Measurements from ENCODE around the gene ASGR1. TPM values are rescaled to one million over a fixed set of nuclear protein-coding genes. Genes with fewer than 3 reads are reported as not detected.

ASGR1 gene
- total and polyA plus RNA-seq, 2 donors (not counting 1 experiment from before 2014, with no cell fraction given), result 0.32 to 0.43 TPM

DNA sequence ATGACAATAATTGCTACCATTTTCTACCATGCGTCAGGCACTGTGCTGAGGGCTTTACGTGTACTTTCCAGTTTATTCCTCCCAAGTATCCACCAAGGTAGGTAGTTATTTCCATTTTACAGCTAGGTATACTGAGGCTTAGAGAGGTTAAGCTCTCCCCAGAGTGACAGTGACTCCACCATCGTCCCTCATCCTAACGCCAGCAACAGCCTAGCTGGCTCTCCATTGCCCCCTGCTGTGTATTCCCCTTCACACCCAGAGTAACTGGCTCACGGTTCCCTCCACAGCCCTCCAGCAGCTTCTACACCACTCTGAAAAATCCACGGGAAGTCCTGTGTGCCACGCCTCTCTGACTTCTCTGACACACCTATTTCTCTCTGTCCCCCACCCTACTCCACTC lies 7.1 kb upstream of the ASGR1 start:
- Histone ChIP-seq H3K27ac (ENCODE audit: low read length in 2 of 2) (no peak overlapping the region), H3K27me3 (replicated peaks in 1 of 4; ENCODE audit: control extremely low read depth in 1 of 4, control insufficient read depth in 3 of 4, insufficient read depth in 4 of 4, low read length in 3 of 4) (no peaks in the 10 kb centered on the region), H4K20me1 (ENCODE audit: control insufficient read depth, insufficient read depth, low read length, poor library complexity, severe bottlenecking) (no peaks in the 10 kb centered on the region), H3K79me2 (ENCODE audit: control insufficient read depth, insufficient read depth, low read length) (no peaks in the 10 kb centered on the region), H3K4me2 (replicated peaks; ENCODE audit: low read depth, low read length, poor library complexity, severe bottlenecking) (no peak overlapping the region), H3K9ac (ENCODE audit: low read length) (no peak overlapping the region), H3K9me3 (ENCODE audit: control extremely low read depth in 1 of 3, control insufficient read depth in 2 of 3, insufficient read depth in 1 of 3, low read length in 2 of 3) (no peaks in the 10 kb centered on the region), H3K36me3 (replicated peaks in 1 of 2; ENCODE audit: control extremely low read depth in 1 of 2, control insufficient read depth in 1 of 2, extremely low read depth in 1 of 2, insufficient read depth in 2 of 2, low read length in 1 of 2) (no peaks in the 10 kb centered on the region), H3K4me3 (ENCODE audit: control extremely low read depth in 1 of 5, extremely low read depth in 1 of 5, insufficient read depth in 1 of 5, low read depth in 2 of 5, low read length in 4 of 5) (no peak overlapping the region), H2AFZ (ENCODE audit: insufficient read depth, low read depth, low read length, poor library complexity, severe bottlenecking) (no peak overlapping the region), H3K4me1 (ENCODE audit: control insufficient read depth in 2 of 2, insufficient read depth in 2 of 2, low read length in 2 of 2) (no peaks in the 10 kb centered on the region)
- Mint-ChIP-seq H3K4me3 (no peak overlapping the region), H3K27me3 (peaks cover 8% of the 10 kb centered on the region), H3K4me1 (peaks cover 3% of the 10 kb centered on the region), H3K27ac (no peak overlapping the region), H3K9me3 (ENCODE audit: insufficient read depth) (no peaks in the 10 kb centered on the region)
- no peak for TF ChIP-seq EZH2 (IDR thresholded peaks at IDR 0.05; ENCODE audit: borderline replicate concordance, insufficient read depth, low read depth, low read length, poor library complexity, severe bottlenecking)
- no peak for TF ChIP-seq CTCF (IDR thresholded peaks at IDR 0.05)
- 65% methylated on average over 5 of the region's 7 CpGs for WGBS (ENCODE audit: insufficient coverage)
- ChIA-PET CTCF (interaction anchor here (1.1 to 1.7 kb wide), 3 partner anchors 9 to 140 kb away, joined by 3 to 11 read pairs (median 6); no protein-coding TSS in a partner anchor), POLR2A (interaction anchor here (0.6 kb wide), 1 partner anchor 54 kb away, joined by 4 read pairs; no protein-coding TSS in a partner anchor)
- intact Hi-C loops (cut with micrococcal nuclease), result no loop called here
- DNase-seq, result peak; percentile 16
- no peak for ATAC-seq (ENCODE audit: low read depth)

GRCh38 chr17:7184647-7185046 lies 5.5 kb upstream of the ASGR1 start:
- 90% methylated on average over 3 of the region's 6 CpGs for WGBS (ENCODE audit: insufficient coverage)
- H3K4me3 ChIP-seq (ENCODE audit: control extremely low read depth in 1 of 5, extremely low read depth in 1 of 5, insufficient read depth in 1 of 5, low read depth in 2 of 5, low read length in 4 of 5), result no peak overlapping the region
- no peaks in the 10 kb centered on the region for H3K4me1 ChIP-seq (ENCODE audit: control insufficient read depth in 2 of 2, insufficient read depth in 2 of 2, low read length in 2 of 2)
- DNase-seq (no peak), ATAC-seq (ENCODE audit: low read depth) (no peak)
- TF ChIP-seq CTCF (IDR thresholded peaks at IDR 0.05) (no peak), EZH2 (IDR thresholded peaks at IDR 0.05; ENCODE audit: borderline replicate concordance, insufficient read depth, low read depth, low read length, poor library complexity, severe bottlenecking) (no peak)
- H3K79me2 ChIP-seq (ENCODE audit: control insufficient read depth, insufficient read depth, low read length), result no peaks in the 10 kb centered on the region
- H3K27ac Mint-ChIP-seq, result no peak overlapping the region
- no peak overlapping the region for H3K4me3 Mint-ChIP-seq
- no peak overlapping the region for H3K9ac ChIP-seq (ENCODE audit: low read length)
- ChIA-PET CTCF (interaction anchor here (0.6 to 1.0 kb wide), 2 partner anchors 165 to 201 kb away, joined by 3 read pairs; no protein-coding TSS in a partner anchor), POLR2A (interaction anchor here (0.5 to 1.0 kb wide), 2 partner anchors 20 to 368 kb away, joined by 3 to 6 read pairs; no protein-coding TSS in a partner anchor)
- no peak overlapping the region for H3K4me2 ChIP-seq (replicated peaks; ENCODE audit: low read depth, low read length, poor library complexity, severe bottlenecking)
- intact Hi-C loops (cut with micrococcal nuclease), result no loop called here
- H3K27ac ChIP-seq (ENCODE audit: low read length in 2 of 2), result no peak overlapping the region
- peaks cover 8% of the 10 kb centered on the region for H3K27me3 Mint-ChIP-seq
- H3K4me1 Mint-ChIP-seq, result peaks cover 3% of the 10 kb centered on the region
- no peaks in the 10 kb centered on the region for H3K9me3 ChIP-seq (ENCODE audit: control extremely low read depth in 1 of 3, control insufficient read depth in 2 of 3, insufficient read depth in 1 of 3, low read length in 2 of 3)
- H4K20me1 ChIP-seq (ENCODE audit: control insufficient read depth, insufficient read depth, low read length, poor library complexity, severe bottlenecking), result no peaks in the 10 kb centered on the region
- no peaks in the 10 kb centered on the region for H3K27me3 ChIP-seq (replicated peaks in 1 of 4; ENCODE audit: control extremely low read depth in 1 of 4, control insufficient read depth in 3 of 4, insufficient read depth in 4 of 4, low read length in 3 of 4)
- no peak overlapping the region for H2AFZ ChIP-seq (ENCODE audit: insufficient read depth, low read depth, low read length, poor library complexity, severe bottlenecking)
- H3K36me3 ChIP-seq (replicated peaks in 1 of 2; ENCODE audit: control extremely low read depth in 1 of 2, control insufficient read depth in 1 of 2, extremely low read depth in 1 of 2, insufficient read depth in 2 of 2, low read length in 1 of 2), result no peaks in the 10 kb centered on the region
- H3K9me3 Mint-ChIP-seq (ENCODE audit: insufficient read depth), result no peaks in the 10 kb centered on the region
